GM21717 (cell line): ENCODE data around the gene LRRC1.

ENCODE experiments used
- ATAC-seq: cut with Tn5 transposase; IDR thresholded peaks from one replicate; pipeline ENCODE4 v1.9.1; 2021; ENCODE audit warnings: mild to moderate bottlenecking, moderate library complexity; ENCODE audit not compliant: unreplicated experiment

LRRC1 gene

DNA sequence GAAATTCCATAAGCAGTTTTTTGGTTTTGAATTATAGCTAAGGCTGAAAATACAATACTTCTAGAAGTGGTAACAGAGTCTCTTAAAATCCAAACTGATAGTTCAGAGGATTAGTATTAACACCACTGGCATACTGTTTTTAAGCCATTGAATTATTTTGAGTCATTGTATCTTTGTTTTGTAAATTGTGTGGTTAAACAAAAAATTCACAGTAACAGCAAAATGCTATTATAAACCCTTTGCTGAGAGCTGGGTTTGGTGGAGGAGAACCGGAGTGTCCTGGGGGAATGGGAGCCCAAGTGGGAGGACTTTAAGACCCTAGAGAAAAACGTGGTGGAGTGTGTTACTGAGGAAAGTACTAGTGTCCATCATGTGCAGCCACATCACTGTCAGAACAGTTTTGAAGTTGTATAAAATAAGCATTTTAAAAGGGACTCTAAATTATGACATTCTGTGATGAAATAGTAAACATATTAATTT lies 125.1 kb downstream of the LRRC1 start:
- no peak for ATAC-seq

DNA sequence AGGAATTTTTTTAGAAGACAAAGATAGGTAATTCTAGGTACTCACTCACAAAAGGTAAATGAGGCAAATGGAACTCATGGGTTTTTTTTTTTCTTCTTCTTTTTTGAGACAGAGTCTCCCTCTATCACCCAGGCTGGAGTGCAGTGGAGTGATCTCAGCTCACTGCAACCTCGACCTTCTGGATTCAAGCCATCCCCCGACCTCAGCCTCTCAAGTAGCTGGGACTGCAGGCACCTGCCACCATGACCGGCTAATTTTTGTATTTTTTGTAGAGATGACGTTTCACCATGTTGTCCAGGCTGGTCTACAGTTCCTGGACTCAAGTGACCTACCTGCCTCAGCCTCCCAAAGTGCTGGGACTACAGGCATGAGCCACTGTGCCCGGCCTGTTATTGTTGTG lies 126.1 kb downstream of the LRRC1 start:
- no peak for ATAC-seq

GRCh38 chr6:53921639-53922038 lies 126.8 kb downstream of the LRRC1 start:
- ATAC-seq, result no peak

DNA sequence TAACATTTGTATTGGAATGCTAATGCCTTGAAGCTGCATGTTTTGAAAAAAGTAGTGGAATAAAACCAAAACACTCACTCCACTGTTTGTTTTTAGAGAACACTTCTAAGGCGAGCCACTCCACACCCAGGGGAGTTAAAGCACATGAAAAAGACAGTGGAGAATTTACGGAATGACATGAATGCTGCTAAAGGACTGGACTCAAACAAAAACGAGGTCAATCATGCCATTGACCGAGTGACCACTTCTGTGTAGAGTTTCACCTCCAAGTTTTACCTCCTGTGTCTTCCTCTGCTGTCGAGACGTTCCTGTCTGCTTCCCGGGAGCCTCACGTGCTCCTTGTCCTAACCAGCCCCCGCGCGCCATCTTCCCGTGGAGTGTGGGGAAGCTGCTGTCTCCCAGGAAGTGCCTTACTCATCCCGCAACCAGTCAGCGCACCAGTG lies 127.8 kb downstream of the LRRC1 start:
- ATAC-seq, result no peak

GRCh38 chr6:53924277-53924676 lies 129.5 kb downstream of the LRRC1 start:
- no peak for ATAC-seq

GRCh38 chr6:53924821-53925422 lies 130.1 kb downstream of the LRRC1 start:
- no peak for ATAC-seq

- ATAC-seq, result no peak
These were observed 131.1 kb downstream of the LRRC1 start for GRCh38 chr6:53925891-53926290.

DNA sequence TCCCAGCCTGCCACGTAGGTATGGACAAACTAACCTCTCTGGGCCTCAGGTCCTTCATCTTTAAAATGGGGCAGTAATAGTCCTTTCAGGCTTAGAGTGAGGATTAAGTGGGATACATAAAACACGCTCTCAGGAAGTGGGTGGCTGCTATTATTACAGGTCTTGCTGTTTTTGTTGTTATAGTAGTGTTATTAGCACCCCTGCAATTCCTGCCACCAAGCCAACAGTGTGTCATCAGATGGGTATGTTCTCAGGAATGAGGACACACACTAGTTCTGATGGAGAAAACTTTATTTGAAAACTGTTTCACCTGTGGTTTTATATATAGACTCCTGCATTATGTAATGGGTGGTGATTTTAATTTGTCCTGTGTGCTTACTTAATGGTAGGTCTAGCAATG lies 131.7 kb downstream of the LRRC1 start:
- ATAC-seq, result no peak

- ATAC-seq, result no peak
These were observed 133.8 kb downstream of the LRRC1 start for GRCh38 chr6:53928641-53929040.

- ATAC-seq, result no peak
These were observed 134.4 kb downstream of the LRRC1 start for GRCh38 chr6:53929041-53929820.

GRCh38 chr6:53929821-53930120 lies 135.0 kb downstream of the LRRC1 start:
- ATAC-seq, result no peak

DNA sequence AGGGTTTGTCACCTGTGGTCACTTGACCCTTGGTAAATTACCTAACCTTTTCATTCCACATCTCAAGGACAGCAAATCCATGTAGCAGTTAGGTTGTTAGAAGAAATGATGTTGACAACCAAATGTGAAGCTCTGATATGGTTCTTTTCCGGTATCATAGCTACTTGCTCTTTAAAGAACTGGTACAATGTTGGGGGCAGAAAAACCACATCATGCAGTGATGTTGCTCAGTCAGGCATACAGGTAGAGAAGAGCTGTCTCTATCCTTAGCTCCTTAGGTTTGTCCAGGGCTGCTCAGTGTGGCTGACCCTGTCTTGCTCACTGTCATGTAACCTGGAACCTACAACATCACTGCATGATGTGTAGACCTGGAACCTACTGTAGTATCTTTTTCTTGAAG lies 135.5 kb downstream of the LRRC1 start:
- no peak for ATAC-seq

GRCh38 chr6:53931086-53931485 lies 136.3 kb downstream of the LRRC1 start:
- ATAC-seq, result no peak

- no peak for ATAC-seq
These were observed 137.7 kb downstream of the LRRC1 start for GRCh38 chr6:53932516-53932915.

DNA sequence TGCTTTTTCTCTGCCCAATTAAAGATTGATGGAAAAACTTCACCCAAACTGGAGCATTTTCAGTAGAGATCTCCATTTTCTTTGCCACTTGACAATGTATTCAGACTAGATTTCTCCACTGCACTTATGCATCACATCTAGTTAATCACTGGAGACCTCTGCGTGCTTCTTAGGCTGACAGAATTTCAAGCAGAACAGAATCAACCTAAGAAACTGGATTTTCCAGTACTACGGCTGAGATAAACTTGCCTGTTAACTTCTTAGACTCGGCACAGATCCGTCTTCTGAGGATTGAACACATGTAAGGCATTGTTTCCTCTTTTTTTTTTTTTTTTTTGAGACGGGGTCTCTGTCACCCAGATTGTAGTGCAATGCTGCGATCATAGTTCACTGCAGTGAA lies 139.2 kb downstream of the LRRC1 start:
- no peak for ATAC-seq

- no peak for ATAC-seq
These were observed 142.7 kb downstream of the LRRC1 start for GRCh38 chr6:53937461-53937860.

DNA sequence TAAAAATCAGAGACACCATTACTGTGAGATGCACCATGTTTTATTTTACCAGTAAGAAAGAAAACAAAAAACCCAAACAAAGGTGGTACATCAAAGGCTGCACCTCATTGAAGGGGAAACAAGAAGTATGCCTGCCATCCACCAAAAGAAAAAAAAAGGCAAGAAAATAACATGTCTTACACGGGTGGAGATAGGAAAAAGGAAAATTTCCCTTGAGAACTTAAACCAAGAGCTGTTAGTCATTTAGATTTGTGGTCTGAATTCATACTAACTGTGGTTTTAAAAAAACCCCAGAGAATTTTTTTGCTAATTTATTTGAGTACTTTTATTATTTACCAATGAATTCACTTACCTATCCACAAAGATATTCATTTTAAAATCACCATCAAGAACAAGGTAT lies 144.0 kb downstream of the LRRC1 start:
- ATAC-seq, result peak; percentile 52

DNA sequence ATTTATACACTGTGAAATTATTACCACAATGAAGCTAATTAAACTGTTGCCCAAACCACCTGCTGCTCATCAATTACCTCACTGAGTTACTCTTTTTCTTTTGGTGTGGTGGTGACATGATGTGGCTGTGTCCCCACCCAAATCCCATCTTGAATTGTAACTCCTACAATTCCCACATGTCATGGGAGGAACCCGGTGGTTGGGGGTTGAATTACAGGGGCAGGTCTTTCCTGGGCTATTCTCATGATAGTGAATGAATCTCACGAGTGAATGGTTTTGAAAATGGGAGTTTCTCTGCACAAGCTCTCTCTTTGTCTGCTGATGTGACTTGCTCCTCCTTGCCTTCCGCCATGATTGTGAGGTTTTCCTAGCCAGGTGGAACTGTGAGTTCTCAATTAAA lies 145.0 kb downstream of the LRRC1 start:
- ATAC-seq, result no peak

DNA sequence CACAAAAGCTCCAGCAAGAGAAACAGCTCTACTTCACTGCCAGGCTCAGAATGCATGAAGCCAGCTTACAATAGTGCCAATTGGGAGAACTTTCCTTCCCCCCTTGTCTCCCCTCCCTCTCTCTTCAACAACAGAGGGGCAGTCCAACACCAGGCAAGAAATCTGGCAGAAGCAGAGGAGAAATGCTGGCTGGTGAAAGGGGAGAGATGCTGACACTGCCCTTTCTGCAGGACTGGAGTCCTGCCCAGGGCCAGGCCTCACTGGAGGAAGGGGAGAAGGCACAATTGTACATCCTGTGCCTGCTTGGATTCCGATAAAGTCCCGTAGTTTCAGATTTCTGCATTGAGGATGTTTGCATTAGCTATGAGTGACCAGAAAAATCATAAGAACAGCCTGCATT lies 148.6 kb downstream of the LRRC1 start:
- ATAC-seq, result no peak

DNA sequence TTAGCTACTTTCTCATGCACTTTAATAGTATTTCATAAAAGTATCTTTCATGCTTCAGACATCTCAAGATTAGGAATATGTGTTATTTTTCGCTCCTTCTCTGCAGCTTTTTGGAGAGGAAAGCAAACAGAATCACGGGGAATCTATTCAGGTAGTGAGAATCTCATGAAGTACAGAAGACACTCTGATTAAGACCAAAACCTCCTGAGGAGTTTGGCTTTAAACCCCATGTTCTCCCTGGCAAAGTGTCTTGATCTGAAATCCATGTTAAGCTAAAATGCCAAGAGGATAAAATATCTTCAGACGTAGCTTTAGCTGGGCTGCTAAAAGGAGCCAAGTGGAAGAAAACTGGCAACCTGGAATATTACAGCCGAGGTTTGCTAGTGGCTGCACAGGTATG lies 149.3 kb downstream of the LRRC1 start:
- ATAC-seq, result no peak

DNA sequence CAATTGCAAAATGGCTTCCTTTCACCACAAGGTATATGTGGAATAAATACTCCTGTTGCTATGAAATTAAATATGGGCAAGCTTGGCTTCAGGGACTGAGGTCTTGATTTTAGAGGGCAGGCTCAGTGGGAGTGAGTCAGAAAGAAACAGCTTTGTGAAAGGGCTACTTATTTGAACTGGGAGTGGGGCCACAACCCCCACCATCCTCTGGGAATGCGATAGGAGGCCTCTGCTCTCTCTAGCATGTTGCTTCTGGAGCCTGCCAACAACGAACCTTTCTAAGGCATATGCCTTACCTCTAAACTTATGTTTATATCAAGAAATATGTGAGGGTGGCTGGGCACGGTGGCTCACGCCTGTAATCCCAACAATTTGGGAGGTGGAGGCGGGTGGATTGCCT lies 149.7 kb downstream of the LRRC1 start:
- no peak for ATAC-seq

DNA sequence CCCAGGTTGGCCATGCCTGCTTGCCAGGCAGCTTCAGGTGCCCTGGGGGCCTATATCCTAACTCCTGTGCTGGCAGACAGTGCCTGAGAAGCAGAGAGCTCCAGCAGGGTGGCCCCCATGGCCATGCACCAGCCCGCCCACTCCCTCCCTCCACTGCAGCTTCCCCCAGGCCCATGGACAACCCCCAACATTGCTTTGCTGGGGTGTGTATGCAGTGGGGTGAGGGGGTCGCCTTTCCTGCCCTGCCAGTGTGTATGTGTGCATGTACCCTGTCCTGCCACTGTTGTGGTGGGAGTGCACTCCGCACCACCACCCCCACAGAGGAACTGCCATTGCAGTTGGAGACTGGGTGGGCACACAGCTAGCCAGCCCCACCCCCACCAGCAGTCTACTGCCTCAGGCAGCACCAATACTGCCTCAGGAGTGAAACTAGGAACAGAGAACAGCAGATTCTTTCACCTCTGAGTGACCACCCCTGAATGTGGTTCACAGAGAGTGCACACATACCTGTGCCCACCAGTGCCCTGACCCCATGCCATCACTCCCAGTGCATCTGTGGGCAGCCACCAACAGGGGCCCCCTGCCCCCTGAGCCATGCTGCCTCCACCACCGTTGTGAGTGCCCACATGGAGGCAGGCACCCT lies 151.1 kb downstream of the LRRC1 start:
- ATAC-seq, result no peak
